Measurements from ENCODE around the gene PTPRJ.

- no peak for TF ChIP-seq EZH2 (IDR thresholded peaks at IDR 0.05; ENCODE audit: borderline replicate concordance, insufficient read depth, low read depth, low read length, poor library complexity, severe bottlenecking)
- TF ChIP-seq CTCF (IDR thresholded peaks at IDR 0.05) = no peak
These were observed 30.9 kb downstream of the PTPRJ start for GRCh38 chr11:48011102-48011797.
